ENCODE results near the gene KIF22.
A peak's percentile ranks its signal among the peaks of the same experiment; 100 is the strongest.
"Not testable (repeated sequence)": the region's sequence is repeated elsewhere in the genome, so short reads cannot be mapped to it uniquely, and the experiment has no call there.

Gene KIF22

GRCh38 chr16:29815032-29815721 lies 24.6 kb downstream of the KIF22 start:
- no peak for DNase-seq (ENCODE audit: low read depth in 3 of 3)

DNA sequence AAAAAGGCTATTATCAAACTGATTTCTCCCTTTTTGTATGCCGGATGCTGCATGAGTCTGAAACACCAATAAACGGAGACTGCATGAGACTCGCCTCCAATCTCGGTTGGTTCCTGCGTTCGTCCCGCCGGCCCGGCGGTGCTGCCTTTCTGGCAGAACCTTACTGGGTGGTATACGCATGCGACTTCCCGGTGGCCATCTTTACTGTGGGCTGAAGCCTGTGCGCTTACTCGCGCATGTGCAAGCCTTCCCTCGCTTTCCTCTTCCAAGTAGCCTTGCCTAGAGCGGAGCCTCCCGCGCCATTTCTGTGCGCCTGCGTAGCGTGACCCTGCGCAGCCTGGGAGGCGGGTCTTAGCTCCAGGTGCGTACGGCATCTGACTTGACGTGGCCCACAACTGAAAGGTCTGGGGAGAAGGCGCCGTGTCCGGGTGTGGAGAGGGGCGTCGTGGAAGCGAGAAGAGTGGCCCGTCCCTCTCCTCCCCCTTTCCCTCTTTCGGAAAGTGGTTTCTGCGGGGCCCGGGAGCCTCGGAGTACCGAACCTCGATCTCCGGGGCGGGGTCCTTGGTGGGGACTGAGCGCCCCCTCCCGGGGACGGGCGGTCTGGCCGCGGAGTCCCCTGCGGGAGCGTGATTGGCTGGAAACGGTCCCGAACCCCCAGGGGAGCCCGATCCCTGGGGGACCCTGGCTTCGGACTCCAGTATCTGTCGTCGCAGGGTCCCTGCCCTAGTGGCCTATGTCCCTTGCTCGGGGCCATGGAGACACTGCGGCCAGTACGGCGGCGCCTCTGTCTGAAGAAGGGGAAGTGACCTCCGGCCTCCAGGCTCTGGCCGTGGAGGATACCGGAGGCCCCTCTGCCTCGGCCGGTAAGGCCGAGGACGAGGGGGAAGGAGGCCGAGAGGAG lies 25.5 kb downstream of the KIF22 start, which contains the start of gene PAGR1:
PAGR1 (plus strand) TSS at position 360 of the 901 bp plus-strand sequence; CDS start at position 734, 374 bp downstream.
- peak; percentile 92 to 98 (median 97) for DNase-seq (ENCODE audit: low read depth in 3 of 3)

- no peak for DNase-seq (ENCODE audit: low read depth in 3 of 3)
These were observed 26.3 kb downstream of the KIF22 start for GRCh38 chr16:29816694-29817441.

- DNase-seq (ENCODE audit: low read depth in 3 of 3), result no peak
These were observed 27.5 kb downstream of the KIF22 start for GRCh38 chr16:29818082-29818481.

- DNase-seq (ENCODE audit: low read depth in 3 of 3), result no peak
These were observed 29.0 kb downstream of the KIF22 start for GRCh38 chr16:29819506-29819905.

DNA sequence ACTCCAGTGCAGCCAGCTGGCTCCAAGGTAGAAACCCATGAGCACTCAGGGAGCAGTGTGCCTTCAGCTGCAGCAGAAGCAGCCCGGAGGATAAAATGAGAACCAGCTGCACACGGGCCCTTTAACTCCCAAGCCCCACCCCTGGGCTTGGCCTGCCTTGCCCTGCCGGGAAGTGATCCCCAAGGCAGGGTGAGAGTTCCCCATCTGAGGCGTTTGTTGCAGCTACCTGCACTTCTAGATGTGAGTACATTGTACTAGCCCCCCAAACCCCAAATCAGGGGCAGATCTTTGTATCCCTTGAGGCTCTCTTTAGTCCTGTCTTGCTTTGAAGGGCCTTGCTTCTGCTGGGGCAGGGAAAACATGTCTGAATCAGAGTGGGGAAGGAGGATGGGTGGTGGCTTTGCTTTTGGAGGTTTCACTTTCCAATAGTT lies 29.7 kb downstream of the KIF22 start, which contains the start of gene MVP:
MVP (plus strand) TSS at position 192 of the 431 bp plus-strand sequence. CDS start 10,088 bp downstream, outside the sequence.
- no peak for DNase-seq (ENCODE audit: low read depth in 3 of 3)

GRCh38 chr16:29820730-29821642 lies 30.4 kb downstream of the KIF22 start:
- DNase-seq (ENCODE audit: low read depth in 3 of 3), result no peak

GRCh38 chr16:29821643-29822115 lies 31.1 kb downstream of the KIF22 start:
- DNase-seq (ENCODE audit: low read depth in 3 of 3), result no peak

GRCh38 chr16:29824589-29825144 lies 34.1 kb downstream of the KIF22 start:
- DNase-seq (ENCODE audit: low read depth in 3 of 3), result no peak

DNA sequence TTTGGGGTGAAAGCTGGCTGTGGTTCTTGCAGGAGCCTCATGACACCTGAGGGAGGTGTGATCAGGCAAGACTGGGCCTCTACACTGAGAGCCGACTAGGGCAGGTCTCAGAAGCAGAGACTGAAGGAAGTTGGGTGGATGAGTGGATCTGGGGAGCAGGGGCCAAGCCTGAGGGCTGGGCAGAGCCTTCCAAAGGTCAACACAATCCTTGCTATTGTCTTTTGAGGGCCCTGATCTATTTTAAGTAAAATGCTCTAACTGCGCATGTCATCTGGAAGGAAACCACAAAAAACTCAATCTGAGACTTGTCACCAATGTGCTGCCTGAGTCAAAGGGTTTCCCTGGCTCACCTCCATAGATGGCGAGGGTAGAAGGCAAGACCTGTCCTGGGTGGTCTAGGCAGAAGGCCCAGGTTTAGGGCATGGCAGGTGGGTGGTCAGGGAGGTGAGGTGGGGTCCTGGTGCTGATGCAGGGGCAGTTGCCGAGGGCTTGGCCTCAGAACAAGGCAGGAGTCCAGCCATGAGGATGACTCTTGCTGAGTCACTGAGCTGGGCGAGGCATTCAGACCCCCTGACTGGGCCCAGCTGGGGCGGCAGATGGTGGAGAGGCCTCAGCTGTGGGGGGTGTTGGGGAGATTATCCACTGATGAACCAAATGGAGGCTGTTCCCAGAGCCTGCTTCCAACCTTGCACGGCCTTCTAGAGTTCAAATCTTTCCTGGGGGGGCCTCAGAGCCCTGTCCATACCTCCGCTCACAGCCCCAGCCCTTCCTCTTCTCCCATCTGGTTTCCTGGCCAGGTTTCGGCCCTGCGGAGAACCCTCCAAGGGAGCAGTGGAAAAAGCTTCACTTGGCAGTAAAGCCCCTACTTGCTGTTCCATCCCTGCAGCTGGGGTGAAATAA lies 34.8 kb downstream of the KIF22 start:
- DNase-seq (ENCODE audit: low read depth in 3 of 3), result no peak

DNA sequence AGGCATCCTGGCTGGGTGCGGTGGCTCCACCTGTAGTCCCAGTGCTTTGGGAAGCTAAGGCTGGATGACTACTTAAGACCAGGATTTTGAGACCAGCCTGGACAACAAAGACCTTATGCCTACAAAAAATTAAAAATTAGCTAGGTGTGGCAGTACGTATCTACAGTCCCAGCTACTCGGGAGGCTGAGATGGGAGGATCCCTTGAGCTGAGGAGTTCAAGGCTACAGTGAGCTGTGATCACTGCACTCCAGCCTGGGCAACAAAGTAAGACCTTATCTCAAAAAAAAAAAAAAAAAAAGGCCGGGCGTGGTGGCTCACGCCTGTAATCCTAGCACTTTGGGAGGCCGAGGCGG lies 35.8 kb downstream of the KIF22 start:
- DNase-seq (ENCODE audit: low read depth in 3 of 3), result no peak

GRCh38 chr16:29830774-29831173 lies 40.2 kb downstream of the KIF22 start:
- no peak for DNase-seq (ENCODE audit: low read depth in 3 of 3)

DNA sequence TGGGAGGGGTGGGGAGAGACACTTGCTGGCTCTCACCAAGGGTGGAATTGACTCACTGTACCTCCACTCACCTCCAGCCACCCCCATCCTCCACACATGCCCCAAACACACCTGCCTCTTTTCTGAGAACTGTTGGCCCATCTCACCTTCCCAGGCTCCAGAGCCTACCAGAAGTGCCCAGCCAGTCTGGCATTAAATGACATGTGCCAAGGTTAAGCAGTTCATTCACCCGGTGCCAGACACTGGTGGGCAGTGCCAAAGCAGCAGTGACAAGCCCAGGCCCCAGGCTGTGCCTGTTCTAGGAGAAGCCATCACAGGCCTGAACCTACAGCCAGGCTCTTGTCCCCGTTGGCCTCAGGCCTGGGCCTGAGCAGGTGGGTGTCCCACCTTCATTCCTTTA lies 40.9 kb downstream of the KIF22 start:
- no peak for DNase-seq (ENCODE audit: low read depth in 3 of 3)

GRCh38 chr16:29833219-29833618 lies 42.7 kb downstream of the KIF22 start:
- not testable (repeated sequence) for DNase-seq (ENCODE audit: low read depth in 3 of 3)

GRCh38 chr16:29834079-29834478 lies 43.5 kb downstream of the KIF22 start:
- DNase-seq (ENCODE audit: low read depth in 3 of 3), result no peak

DNA sequence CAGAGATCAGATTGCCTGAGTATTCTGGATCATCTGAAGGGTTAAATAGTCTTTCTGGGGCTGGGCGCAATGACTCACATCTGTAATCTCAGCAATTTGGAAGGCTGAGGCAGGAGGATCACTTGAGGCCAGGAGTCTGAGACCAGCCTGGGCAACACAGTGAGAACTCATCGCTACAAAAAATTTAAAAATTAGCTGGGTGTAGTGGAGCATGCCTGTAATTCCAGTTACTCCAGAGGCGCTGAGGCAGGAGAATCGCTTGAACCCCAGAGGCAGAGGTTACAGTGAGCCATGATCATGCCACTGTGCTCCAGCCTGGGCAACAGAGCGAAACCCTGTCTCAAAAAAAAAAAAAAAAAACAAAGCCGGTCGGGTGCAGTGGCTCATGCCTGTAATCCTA lies 45.4 kb downstream of the KIF22 start:
- DNase-seq (ENCODE audit: low read depth in 3 of 3), result no peak

GRCh38 chr16:29836623-29837022 lies 46.1 kb downstream of the KIF22 start:
- DNase-seq (ENCODE audit: low read depth in 3 of 3), result no peak

GRCh38 chr16:29837841-29838240 lies 47.3 kb downstream of the KIF22 start:
- no peak for DNase-seq (ENCODE audit: low read depth in 3 of 3)

- DNase-seq (ENCODE audit: low read depth in 3 of 3), result no peak
These were observed 49.3 kb downstream of the KIF22 start for GRCh38 chr16:29839822-29840221.

All from stimulated activated CD4-positive, alpha-beta T cell treated with anti-CD3 and anti-CD28 coated beads, TNF-alpha, amount 100 ng/mL, for 4 hours (primary cell).